Measurements from ENCODE around the gene SHANK3.
"Not testable (repeated sequence)": the region's sequence is repeated elsewhere in the genome, so short reads cannot be mapped to it uniquely, and the experiment has no call there.

SHANK3 gene

DNA sequence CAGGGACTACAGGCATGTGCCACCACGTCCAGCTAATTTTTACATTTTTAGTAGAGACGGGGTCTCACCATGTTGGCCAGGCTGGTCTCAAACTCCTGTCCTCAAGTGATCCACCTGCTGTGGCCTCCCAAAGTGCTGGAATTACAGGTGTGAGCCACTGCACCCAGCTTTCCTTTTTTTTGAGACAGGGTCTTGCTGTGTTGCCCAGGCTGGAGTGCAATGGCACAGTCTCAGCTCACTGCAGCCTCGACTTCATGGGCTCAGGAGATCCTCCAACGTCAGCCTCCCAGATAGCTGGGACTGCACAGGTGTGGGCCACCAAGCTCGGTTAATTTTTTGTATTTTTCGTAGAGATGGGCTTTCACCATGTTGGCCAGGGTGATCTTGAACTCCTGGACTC, 18.0 kb upstream of the SHANK3 start:
- not testable (repeated sequence) for DNase-seq

- no peak for DNase-seq
Measured at GRCh38 chr22:50656122-50657070, 16.2 kb upstream of the SHANK3 start.

GRCh38 chr22:50657925-50658324, 14.7 kb upstream of the SHANK3 start:
- DNase-seq: no peak

GRCh38 chr22:50659711-50660110, 12.9 kb upstream of the SHANK3 start:
- DNase-seq: not testable (repeated sequence)

DNA sequence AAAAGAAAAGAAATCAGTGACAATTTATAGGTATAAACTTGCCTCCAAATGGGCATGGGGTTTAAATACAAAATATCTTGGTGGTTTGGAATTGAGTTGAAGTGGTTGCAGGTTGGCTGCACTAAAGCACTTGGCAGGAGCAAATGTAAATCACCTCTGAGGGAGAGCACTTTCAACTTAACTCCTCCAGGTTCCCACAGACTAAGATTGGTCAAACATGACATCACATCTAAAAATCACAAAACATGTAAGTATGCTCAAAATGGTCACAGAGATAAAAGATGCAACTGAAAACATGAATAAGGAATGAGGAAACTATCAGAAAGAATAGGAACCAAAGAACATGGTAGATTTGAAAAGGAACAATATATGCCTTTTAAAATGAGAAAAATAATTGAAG, 12.3 kb upstream of the SHANK3 start:
- no peak for DNase-seq

GRCh38 chr22:50665212-50665611, 7.4 kb upstream of the SHANK3 start:
- no peak for DNase-seq

- no peak for DNase-seq
Measured at GRCh38 chr22:50665738-50666137, 6.9 kb upstream of the SHANK3 start.

DNA sequence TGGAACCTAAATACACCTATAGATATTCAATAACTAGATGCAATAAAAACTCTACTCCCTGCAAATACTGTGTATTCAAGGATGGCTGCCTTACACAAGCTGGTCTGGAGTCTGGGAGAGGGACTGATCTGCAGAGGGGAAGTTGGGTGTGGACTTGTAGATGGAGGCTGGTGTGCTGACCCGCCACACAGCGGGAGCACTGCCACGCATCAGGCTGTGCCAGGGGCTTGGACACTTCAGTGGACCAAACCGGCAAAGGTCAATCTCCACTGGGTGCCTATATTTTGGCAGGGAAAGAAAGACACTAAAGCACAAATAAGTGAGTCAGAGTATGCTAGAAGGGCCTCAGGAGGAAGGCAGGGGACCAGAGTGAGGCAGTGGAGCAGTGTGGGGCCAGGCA, 2.1 kb upstream of the SHANK3 start:
- no peak for DNase-seq

GRCh38 chr22:50670914-50671538, 1.6 kb upstream of the SHANK3 start:
- no peak for DNase-seq

DNA sequence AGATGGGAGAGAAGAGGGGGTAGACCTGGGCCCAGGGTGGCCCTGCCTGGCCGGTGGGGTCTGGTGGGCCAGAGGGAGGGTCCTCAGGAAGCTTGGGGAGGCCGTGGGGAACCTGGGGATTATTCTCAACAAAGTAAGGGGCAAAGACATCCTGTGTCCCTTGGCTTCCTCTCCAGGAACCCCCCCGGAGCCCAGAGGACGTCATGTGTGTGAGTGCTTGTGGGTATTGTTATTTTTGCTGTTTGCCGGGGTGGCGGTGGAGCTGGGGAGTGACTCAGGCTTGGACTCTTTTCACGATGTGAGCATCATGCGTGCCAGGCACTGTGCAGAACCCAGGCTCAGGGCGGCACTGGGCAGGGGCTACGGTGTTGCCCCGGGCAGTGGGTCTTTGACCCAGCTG, 982 bp upstream of the SHANK3 start:
- no peak for DNase-seq

GRCh38 chr22:50672041-50672440, 582 bp upstream of the SHANK3 start:
- no peak for DNase-seq

DNA sequence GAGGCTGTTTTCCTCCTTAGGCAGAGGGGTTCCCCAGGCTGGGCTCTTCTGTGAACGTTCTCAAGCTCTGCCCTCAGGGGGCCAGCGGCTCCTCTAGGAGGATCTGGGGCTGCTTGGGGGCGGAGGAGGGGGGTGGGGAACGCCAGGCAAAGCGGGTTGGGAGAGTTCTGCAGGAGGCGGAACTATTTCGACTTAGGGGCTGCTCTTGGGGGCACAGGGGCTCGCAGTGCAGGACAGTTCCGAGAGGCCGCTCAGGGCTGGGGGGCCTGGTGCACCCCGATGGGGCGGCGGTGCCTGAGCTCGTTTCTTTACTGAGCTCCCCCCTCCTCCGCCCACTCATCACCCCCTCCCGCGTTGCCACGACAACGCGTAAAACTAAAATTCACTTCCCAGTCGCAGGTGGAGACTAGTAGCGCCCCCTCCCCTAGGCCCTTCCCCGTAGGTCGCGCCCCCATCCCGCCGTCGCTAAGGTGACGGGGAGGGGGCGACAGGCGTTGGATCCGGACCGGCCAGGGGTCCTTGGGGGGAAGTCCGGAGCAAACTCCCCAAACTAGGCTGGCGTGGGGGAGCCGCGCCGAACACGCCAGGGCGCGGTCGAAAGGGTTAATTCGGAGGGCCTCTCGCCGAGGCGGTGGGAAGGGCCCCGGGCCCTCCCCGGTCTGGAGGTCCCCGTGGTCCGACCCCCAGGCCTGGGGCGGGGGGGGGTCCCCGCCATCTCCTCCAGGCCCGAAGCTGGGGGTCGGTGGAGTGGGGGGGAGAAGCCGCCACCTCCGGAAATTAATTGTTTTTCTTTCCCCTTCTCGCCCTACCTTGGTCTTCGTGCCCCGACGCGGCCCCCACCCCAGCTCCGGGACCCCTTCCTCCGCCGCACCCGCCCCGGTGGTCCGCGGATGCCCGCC, 857 bp downstream of the SHANK3 start:
- DNase-seq: no peak

DNA sequence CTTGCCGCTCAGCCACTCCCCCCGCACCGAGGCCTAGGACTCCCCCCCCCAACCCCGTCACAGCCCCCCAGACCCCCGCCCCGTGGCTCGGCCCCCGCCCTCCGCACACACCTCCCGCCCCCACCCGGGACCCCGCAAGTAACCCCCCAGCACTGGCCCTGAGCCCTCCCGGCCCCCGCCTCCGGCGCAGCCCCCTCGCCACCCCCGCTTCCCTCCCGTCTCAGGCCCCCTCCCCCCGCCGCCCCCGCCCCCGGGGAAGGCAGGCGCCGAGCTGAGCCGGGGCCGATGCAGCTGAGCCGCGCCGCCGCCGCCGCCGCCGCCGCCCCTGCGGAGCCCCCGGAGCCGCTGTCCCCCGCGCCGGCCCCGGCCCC, 1.5 kb downstream of the SHANK3 start:
- no peak for DNase-seq

DNA sequence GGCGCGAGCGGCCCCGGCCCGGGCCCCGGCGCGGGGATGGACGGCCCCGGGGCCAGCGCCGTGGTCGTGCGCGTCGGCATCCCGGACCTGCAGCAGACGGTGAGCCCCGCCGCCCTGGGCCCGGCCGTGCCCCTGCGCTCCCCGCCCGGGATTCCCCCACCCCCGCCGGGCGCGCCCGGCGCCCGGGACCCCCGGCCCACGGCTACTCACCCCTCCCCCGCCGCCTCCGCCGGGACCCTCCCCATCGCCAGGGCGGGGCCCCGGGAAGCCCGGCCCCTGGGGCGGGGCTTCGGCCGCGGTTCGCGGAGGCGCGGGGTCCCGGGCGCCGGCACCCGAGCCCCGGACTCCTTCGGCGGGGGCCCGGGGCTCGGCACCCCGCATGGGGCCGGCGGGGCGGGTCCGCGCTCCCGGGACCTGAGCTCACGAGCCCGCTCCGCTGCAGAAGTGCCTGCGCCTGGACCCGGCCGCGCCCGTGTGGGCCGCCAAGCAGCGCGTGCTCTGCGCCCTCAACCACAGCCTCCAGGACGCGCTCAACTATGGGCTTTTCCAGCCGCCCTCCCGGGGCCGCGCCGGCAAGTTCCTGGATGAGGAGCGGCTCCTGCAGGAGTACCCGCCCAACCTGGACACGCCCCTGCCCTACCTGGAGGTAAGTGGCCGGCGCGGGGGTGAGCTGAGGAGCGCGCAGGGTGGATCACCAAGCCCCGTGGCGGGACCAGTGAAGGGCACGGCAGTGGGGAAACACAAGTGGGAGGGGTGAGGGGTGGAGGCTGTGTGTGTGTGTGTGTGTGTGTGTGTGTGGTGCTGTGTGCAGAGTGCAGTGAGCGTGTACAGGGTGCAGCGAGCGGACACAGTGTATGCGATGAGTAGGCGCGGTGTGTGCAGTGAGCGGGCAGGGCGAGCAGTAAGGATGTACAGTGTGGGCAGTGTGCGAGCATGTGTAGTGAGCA, 2.3 kb downstream of the SHANK3 start:
- peak; percentile 52 for DNase-seq

- no peak for DNase-seq
Measured at GRCh38 chr22:50675553-50676179, 3.0 kb downstream of the SHANK3 start.

GRCh38 chr22:50676180-50676636, 3.6 kb downstream of the SHANK3 start:
- DNase-seq: no peak

DNA sequence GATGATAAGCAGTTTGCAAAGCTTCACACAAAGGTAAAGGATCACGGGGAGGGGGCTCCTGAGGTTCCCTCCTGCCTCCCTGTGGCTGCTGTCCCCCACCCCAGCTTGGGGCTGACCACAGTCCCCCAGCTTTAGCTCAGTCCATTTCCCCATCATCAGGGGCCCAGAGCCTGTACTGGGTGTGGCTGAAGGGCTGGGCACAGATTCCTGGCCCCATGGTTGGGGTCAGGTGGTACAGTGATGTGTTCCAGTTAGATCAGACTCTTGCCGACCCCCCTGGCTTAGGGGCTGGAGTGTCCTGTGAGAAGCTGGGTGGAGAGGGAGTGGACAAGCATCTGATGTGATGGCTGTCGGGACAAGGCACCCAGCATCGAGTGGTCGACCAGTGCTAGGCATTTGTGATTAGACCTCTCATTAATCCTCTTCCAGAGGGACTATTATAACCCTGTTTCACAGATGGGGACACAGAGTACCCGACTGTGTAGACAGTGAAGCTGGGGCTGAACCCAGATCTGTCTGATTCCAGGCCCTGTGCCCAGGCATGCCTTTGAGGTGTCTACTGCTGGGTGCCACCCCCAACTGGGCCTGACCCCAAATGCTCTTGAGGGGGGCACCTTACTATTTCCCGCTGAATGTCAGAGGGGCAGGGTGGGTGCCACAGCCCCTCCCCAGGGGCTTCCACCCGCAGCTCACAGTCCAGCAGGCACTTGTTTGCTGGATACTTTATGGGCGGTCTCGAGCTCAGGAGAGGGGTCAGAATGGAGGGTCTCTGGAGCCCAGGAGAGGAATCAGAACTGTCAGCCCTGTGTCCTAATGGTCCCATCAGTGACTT, 4.3 kb downstream of the SHANK3 start:
- no peak for DNase-seq

DNA sequence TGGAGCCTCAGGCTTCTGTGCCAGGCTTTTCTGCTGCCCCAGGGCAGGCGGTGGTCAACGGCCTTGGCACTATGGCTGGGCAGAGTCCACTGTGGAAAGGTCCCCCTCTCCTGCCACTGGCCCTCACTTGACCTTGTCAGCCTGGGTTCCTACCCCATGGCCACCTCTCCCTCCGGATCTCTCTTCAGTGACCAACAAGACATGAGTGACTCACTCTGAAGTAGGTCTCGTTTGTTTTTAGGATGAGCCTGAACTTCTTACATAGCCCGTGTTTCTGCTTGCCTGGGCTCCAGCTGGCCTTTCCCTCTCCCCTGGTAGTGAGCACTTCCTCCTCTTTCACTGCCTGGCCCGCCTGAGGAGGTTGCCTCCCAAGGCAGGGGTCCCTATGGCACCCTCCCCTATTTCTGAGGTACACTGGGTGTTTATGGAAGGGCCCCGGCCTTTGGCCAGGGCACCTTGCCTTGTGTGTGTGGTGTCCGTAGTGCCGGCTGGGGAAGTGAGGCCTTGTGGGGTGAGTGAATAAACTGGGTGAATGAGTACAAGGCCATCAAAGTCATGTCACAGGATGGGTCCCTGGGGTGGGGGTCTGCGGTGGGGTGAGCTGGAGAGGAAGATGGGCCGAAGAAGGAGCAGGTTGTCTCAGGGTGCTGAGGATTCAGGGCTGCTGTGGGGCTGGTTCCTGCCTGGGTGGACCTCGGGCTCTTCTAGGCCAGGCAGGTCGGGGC, 5.0 kb downstream of the SHANK3 start:
- no peak for DNase-seq

DNA sequence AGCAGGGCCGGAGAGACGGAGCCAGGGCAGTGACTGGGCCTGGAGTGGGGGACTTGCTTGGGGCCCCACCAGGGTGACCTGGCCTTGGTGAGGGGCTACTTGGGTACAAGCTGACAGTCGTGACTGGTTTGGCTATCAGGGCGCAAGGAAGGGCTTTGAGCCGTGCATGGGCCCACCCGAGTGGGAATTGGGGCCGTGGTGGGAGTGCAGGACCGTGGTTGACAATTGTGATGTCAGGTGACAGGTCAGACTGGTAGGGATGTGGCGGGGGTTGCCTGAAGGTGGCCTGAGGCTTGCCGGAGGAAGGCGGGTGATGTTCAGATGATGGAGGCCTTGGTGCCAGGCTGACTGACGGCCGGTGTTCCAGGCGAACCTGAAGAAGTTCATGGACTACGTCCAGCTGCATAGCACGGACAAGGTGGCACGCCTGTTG, 5.6 kb downstream of the SHANK3 start:
- no peak for DNase-seq
